Smooth muscle cell (in vitro differentiated cells): ENCODE measurements around the gene NAGK. TPM values are rescaled to one million over a fixed set of nuclear protein-coding genes. Genes with fewer than 3 reads are reported as not detected.

ENCODE experiments used
- DNase-seq: peaks from one replicate; lab custom pipeline; 2025; ENCODE audit not compliant: unreplicated experiment; lab: John Stamatoyannopoulos, UW
- H2AFZ ChIP-seq: fragments of 200-600 bp; sonication (generic); 2 replicates; pipeline ENCODE4 v1.6.0; 2016; ENCODE audit warnings: antibody characterized with exemption, low read depth, mild to moderate bottlenecking
- H3F3A ChIP-seq: fragments of 200-600 bp; sonication (generic); 2 replicates; pipeline ENCODE4 v1.6.0; 2017; ENCODE audit warnings: antibody characterized with exemption, low read depth
- H3K27ac ChIP-seq: fragments of 200-600 bp; sonication (generic); 2 replicates; pipeline ENCODE4 v1.5.1; 2016; ENCODE audit warnings: low read depth, mild to moderate bottlenecking
- H3K27me3 ChIP-seq: fragments of 200-600 bp; sonication (generic); 2 replicates; pipeline ENCODE4 v1.6.1; 2016; ENCODE audit warnings: low read depth, mild to moderate bottlenecking
- H3K36me3 ChIP-seq: fragments of 200-600 bp; sonication (generic); 2 replicates; pipeline ENCODE4 v1.5.1; 2016; ENCODE audit warnings: low read depth
- H3K4me1 ChIP-seq: fragments of 200-600 bp; sonication (generic); 2 replicates; pipeline ENCODE4 v1.5.1; 2016; ENCODE audit warnings: low read depth
- H3K4me2 ChIP-seq: fragments of 200-600 bp; sonication (generic); 2 replicates; pipeline ENCODE4 v1.6.0; 2016; ENCODE audit warnings: mild to moderate bottlenecking
- H3K4me3 ChIP-seq: fragments of 200-600 bp; sonication (generic); 2 replicates; pipeline ENCODE4 v1.5.1; 2016; ENCODE audit warnings: mild to moderate bottlenecking
- H3K79me2 ChIP-seq: fragments of 200-600 bp; sonication (generic); 2 replicates; pipeline ENCODE4 v1.6.0; 2016; ENCODE audit warnings: low read depth, mild to moderate bottlenecking
- H3K9ac ChIP-seq: fragments of 200-600 bp; sonication (generic); 2 replicates; pipeline ENCODE4 v1.6.0; 2016; ENCODE audit warnings: low read depth
- H3K9me3 ChIP-seq: fragments of 200-600 bp; sonication (generic); replicated peaks from 2 replicates; pipeline ENCODE4 v1.5.1; 2016; ENCODE audit warnings: low read depth
- H4K20me1 ChIP-seq: fragments of 200-600 bp; sonication (generic); 2 replicates; pipeline ENCODE4 v1.6.0; 2016; ENCODE audit warnings: low read depth
- WGBS: methylation state at CpG from one replicate; pipeline ENCODE4 v1.1.7; 2016; ENCODE audit warnings: low lambda C conversion rate; 5-methylcytosine and 5-hydroxymethylcytosine counted together
- polyA plus RNA-seq: library from polyadenylated mRNA; unstranded; fragments of >200 nt; fragmentation: Nextera tagmentation; extraction: Ambion mirVana; gene quantifications from 2 replicates; pipeline ENCODE4 v1.2.1, GENCODE V29; 2016
- total RNA-seq: library from RNA; depleted of rRNA; stranded (reverse); fragments of >200 nt; gene quantifications from 2 replicates; pipeline ENCODE4 v1.2.3, GENCODE V29; 2014
- TF ChIP-seq, protein P1 (sequence below): fragments of 200-600 bp; sonication (generic); IDR thresholded peaks from 2 replicates; pipeline ENCODE4 v1.5.1; 2017; ENCODE audit warnings: borderline replicate concordance, mild to moderate bottlenecking, antibody characterized with exemption; ENCODE audit not compliant: insufficient read depth, poor library complexity, severe bottlenecking

Gene NAGK
- total and polyA plus RNA-seq, 2 experiments from 2014 or later = 116 to 135 TPM

DNA sequence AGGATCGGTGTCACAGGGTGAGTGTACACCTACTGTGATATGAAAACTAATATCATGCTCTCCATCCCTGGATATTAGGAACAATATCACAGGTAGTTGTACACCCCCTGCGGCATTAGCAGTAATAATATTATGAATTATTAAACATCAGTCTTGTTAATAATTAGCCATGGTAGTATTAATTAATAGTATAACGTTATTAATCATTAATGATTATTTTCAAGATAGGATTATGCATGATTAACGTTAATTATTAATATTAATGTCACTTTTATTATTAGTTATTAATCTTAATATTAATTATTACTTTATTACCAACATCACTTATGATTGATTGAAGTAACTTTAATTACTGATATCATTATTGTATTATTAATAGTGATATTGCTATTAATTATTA lies 26.2 kb upstream of the NAGK start:
- H3K27me3 ChIP-seq = no peaks in the 10 kb centered on the region
- WGBS = 57% methylated on average over 4 of the region's 4 CpGs
- H3K36me3 ChIP-seq = no peaks in the 10 kb centered on the region
- no peak overlapping the region for H3K4me2 ChIP-seq
- no peaks in the 10 kb centered on the region for H3K9me3 ChIP-seq
- no peak overlapping the region for H3K4me3 ChIP-seq
- H3K9ac ChIP-seq = no peak overlapping the region
- no peaks in the 10 kb centered on the region for H3F3A ChIP-seq
- peaks cover 3% of the 10 kb centered on the region for H3K4me1 ChIP-seq
- no peak overlapping the region for H3K27ac ChIP-seq
- H3K79me2 ChIP-seq = no peaks in the 10 kb centered on the region
- no peak overlapping the region for H2AFZ ChIP-seq
- TF ChIP-seq, protein P1, sequence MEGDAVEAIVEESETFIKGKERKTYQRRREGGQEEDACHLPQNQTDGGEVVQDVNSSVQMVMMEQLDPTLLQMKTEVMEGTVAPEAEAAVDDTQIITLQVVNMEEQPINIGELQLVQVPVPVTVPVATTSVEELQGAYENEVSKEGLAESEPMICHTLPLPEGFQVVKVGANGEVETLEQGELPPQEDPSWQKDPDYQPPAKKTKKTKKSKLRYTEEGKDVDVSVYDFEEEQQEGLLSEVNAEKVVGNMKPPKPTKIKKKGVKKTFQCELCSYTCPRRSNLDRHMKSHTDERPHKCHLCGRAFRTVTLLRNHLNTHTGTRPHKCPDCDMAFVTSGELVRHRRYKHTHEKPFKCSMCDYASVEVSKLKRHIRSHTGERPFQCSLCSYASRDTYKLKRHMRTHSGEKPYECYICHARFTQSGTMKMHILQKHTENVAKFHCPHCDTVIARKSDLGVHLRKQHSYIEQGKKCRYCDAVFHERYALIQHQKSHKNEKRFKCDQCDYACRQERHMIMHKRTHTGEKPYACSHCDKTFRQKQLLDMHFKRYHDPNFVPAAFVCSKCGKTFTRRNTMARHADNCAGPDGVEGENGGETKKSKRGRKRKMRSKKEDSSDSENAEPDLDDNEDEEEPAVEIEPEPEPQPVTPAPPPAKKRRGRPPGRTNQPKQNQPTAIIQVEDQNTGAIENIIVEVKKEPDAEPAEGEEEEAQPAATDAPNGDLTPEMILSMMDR = no peak
- DNase-seq = no peak
- no peaks in the 10 kb centered on the region for H4K20me1 ChIP-seq

DNA sequence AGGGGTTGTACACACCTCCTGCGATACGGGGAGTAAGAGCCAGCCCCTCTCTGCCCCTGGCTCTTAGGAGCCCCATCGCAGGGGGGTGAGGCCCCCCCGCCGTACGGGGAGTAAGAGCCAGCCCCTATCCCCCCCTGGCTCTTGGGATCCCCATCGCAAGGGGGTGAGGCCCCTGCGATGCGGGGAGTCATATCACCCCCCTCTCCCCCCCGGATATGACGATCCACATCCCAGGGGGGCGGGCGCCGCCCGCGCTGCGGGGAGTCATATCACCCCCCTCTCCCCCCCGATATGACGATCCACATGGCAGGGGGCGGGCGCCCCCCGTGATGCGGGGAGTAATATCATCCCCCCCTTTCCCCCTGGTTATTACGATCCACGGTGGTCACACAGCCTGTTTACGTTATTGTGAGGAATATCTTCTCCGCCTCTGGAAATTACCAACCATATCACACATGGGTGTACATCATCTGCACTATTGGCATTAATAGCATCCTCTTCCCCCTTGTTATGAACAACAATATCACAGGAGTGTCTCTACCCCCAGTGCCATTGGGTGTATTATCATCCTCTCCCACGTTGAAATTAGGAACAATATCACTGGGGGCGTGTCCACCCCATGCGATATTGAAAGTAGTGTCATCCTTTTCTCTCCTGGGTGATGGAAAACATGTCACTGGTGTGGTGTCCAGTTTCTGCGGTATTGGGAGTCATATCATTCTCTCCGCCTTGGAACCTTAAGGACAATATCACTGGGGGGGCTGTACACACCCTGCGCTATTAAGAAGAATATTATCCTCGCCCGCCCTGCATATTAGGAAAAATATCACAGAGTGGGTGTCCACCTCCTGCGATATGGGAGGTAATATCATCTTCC lies 24.7 kb upstream of the NAGK start:
- H4K20me1 ChIP-seq = no peaks in the 10 kb centered on the region
- H3K27ac ChIP-seq = no peak overlapping the region
- no peaks in the 10 kb centered on the region for H3K36me3 ChIP-seq
- H3K79me2 ChIP-seq = no peaks in the 10 kb centered on the region
- 83% methylated on average over 31 of the region's 36 CpGs for WGBS
- no peak overlapping the region for H3K4me2 ChIP-seq
- no peaks in the 10 kb centered on the region for H3K27me3 ChIP-seq
- no peak overlapping the region for H2AFZ ChIP-seq
- H3K4me3 ChIP-seq = no peak overlapping the region
- no peak for DNase-seq
- H3K9me3 ChIP-seq = no peaks in the 10 kb centered on the region
- TF ChIP-seq, protein P1 = no peak
- H3K9ac ChIP-seq = no peak overlapping the region
- no peaks in the 10 kb centered on the region for H3F3A ChIP-seq
- peaks cover 4% of the 10 kb centered on the region for H3K4me1 ChIP-seq

DNA sequence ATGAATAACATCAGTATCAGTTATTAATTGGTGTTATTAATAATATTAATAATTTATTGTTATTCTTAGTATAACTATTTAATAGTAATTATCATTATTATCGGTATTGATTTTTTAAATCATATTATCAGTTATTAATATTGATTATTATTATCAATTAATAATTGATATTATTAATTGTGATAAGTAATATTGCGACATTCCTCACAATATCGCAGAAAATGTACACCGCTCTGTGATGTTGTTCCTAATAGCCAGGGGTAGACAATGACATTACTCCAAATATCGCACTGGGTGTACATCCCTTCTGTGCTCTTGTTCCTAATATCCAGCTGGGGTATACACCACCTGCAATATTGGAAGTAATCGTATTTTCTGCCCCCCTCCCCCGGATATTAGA lies 23.3 kb upstream of the NAGK start:
- Histone ChIP-seq H3K9me3 (no peaks in the 10 kb centered on the region), H3F3A (no peaks in the 10 kb centered on the region), H3K79me2 (no peaks in the 10 kb centered on the region), H3K9ac (no peak overlapping the region), H3K27me3 (no peaks in the 10 kb centered on the region), H2AFZ (no peak overlapping the region), H3K4me1 (peaks cover 4% of the 10 kb centered on the region), H3K27ac (no peak overlapping the region), H4K20me1 (no peaks in the 10 kb centered on the region), H3K36me3 (no peaks in the 10 kb centered on the region), H3K4me2 (no peak overlapping the region), H3K4me3 (no peak overlapping the region)
- no peak for DNase-seq
- TF ChIP-seq, protein P1 = no peak
- WGBS = 91% methylated on average over 7 of the region's 7 CpGs
